Body of pancreas (tissue), 4 donors: ENCODE data around the gene RABGEF1.

ENCODE experiments used
- CTCF ChIP-seq, 7 experiments: fragments of 450-650 bp in 4 of 7; fragments of 200-600 bp in 3 of 7; sonication (generic) in 3 of 7; IDR thresholded peaks; one replicate each; pipeline ENCODE4 v1.5.1; 2016 to 2019; ENCODE audit warnings: antibody characterized with exemption in 7 of 7
- POLR2A ChIP-seq, 3 donors: fragments of 450-650 bp; IDR thresholded peaks; one replicate each; pipeline ENCODE4 v1.6.1; 2016; ENCODE audit warnings: antibody characterized with exemption in 3 of 3, mild to moderate bottlenecking in 2 of 3

GRCh38 chr7:66859339-66859738 lies 118.8 kb downstream of the RABGEF1 start:
- TF ChIP-seq CTCF (IDR thresholded peaks at IDR 0.05), result no peak
- no peak for TF ChIP-seq POLR2A (IDR thresholded peaks at IDR 0.05)
